Vagina (tissue), 2 donors: ENCODE results near the gene SERINC5. TPM values are rescaled to one million over a fixed set of nuclear protein-coding genes. Genes with fewer than 3 reads are reported as not detected.

Experiments used
- DNase-seq, 2 donors: peaks; one replicate each; pipeline ENCODE4 v3.0.0-alpha.2; 2017; ENCODE audit errors: extremely low spot score in 2 of 2
- H3K27ac ChIP-seq: fragments of 200-600 bp; sonication (generic); one replicate; pipeline ENCODE4 v1.5.1; 2019
- H3K27me3 ChIP-seq: fragments of 200-600 bp; sonication (generic); one replicate; pipeline ENCODE4 v1.5.1; 2019
- H3K36me3 ChIP-seq, 2 donors: fragments of 200-600 bp; sonication (generic); one replicate each; pipeline ENCODE4 v1.5.1; 2017 to 2019
- H3K4me1 ChIP-seq: fragments of 200-600 bp; sonication (generic); one replicate; pipeline ENCODE4 v1.5.1; 2019
- H3K4me3 ChIP-seq, 2 donors: fragments of 200-600 bp; sonication (generic); 1 replicate in 1 of 2; 2 replicates in 1 of 2; pipeline ENCODE4 v1.5.1; 2016 to 2019
- H3K9me3 ChIP-seq: fragments of 200-600 bp; sonication (generic); one replicate; pipeline ENCODE4 v1.5.1; 2019
- CTCF ChIP-seq, 3 experiments: fragments of 450-650 bp in 2 of 3; fragments of 200-600 bp in 1 of 3; sonication (generic) in 1 of 3; IDR thresholded peaks; one replicate each; pipeline ENCODE4 v1.5.1; 2017 to 2019; ENCODE audit warnings: antibody characterized with exemption in 3 of 3, mild to moderate bottlenecking in 2 of 3, moderate library complexity in 2 of 3
- POLR2A ChIP-seq, 2 donors: fragments of 450-650 bp; IDR thresholded peaks; one replicate each; pipeline ENCODE4 v1.6.1; 2017; ENCODE audit warnings: antibody characterized with exemption in 2 of 2, mild to moderate bottlenecking in 2 of 2, moderate library complexity in 2 of 2
- POLR2AphosphoS5 ChIP-seq, 2 donors: sonication (generic); formaldehyde crosslinking; IDR thresholded peaks; one replicate each; pipeline ENCODE4 v1.9.0; 2017; ENCODE audit warnings: antibody characterized with exemption in 2 of 2, mild to moderate bottlenecking in 2 of 2, low read depth in 1 of 2; ENCODE audit not compliant: insufficient read depth in 1 of 2
- intact Hi-C: fragments of 100-400 bp; cut with DNase I; formaldehyde crosslinking; loops from one replicate; pipeline ENCODE4 v1.15.1; 2023
- total RNA-seq: library from RNA; depleted of rRNA; stranded (reverse); fragments of >200 nt; gene quantifications from one replicate; pipeline ENCODE4 v1.2.3, GENCODE V29; 2016

The SERINC5 gene
- total RNA-seq, 1 donor from 2014 or later = 35.6 TPM

- no peak for DNase-seq
- TF ChIP-seq POLR2AphosphoS5 (IDR thresholded peaks at IDR 0.05; ENCODE audit: insufficient read depth in 1 of 2, low read depth in 1 of 2) = no peak
- no peak for TF ChIP-seq CTCF (IDR thresholded peaks at IDR 0.05)
- no peak for TF ChIP-seq POLR2A (IDR thresholded peaks at IDR 0.05)
- intact Hi-C loops = no loop called here
- Histone ChIP-seq H3K27me3 (no peaks in the 10 kb centered on the region), H3K4me1 (no peaks in the 10 kb centered on the region), H3K27ac (no peak overlapping the region), H3K4me3 (no peak overlapping the region), H3K36me3 (no peaks in the 10 kb centered on the region), H3K9me3 (no peaks in the 10 kb centered on the region)
Observed at GRCh38 chr5:80296121-80296520, 40.3 kb upstream of the SERINC5 start.

DNA sequence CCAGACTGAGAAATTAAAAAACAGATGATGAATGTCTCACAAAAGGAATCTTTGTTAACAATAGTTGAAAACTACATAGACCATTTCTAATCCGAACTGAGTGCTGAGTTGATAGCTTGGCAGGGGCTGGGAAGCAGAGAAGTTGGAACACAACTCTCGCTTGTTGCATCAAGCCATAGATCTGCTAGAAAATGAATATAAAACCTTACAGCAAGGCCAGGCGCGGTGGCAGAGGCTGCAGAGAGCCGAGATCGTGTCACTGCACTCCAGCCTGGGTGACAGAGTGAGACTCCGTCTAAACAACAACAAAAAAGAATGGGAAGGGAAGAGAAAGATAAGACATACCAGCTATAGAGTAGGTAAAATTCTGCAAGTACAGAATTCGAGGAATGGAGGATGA is 35.9 kb upstream of the SERINC5 start:
- Histone ChIP-seq H3K27me3 (no peaks in the 10 kb centered on the region), H3K4me3 (no peak overlapping the region), H3K27ac (no peak overlapping the region), H3K4me1 (no peaks in the 10 kb centered on the region), H3K9me3 (no peaks in the 10 kb centered on the region), H3K36me3 (no peaks in the 10 kb centered on the region)
- DNase-seq = no peak
- intact Hi-C loops = no loop called here
- TF ChIP-seq POLR2AphosphoS5 (IDR thresholded peaks at IDR 0.05; ENCODE audit: insufficient read depth in 1 of 2, low read depth in 1 of 2) = no peak
- TF ChIP-seq POLR2A (IDR thresholded peaks at IDR 0.05) = no peak
- no peak for TF ChIP-seq CTCF (IDR thresholded peaks at IDR 0.05)

DNA sequence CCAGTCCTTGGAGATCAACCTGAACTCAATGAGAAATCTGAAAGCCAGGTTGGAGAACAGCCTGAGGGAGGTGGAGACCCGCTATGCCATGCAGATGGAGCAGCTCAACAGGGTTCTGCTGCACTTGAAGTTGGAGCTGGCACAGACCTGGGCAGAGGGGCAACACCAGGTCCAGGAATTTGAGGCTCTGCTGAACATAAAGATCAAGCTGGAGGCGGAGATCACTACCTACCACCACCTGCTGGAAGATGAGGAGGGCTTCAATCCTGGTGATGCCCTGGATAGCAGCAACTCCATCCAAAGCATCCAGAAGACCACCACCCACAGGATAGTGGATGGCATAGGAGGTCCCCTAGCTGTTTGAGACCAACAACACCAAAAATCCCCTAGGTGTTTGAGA is 33.5 kb upstream of the SERINC5 start:
- intact Hi-C loops = no loop called here
- Histone ChIP-seq H3K36me3 (no peaks in the 10 kb centered on the region), H3K4me3 (no peak overlapping the region), H3K9me3 (no peaks in the 10 kb centered on the region), H3K27me3 (no peaks in the 10 kb centered on the region), H3K27ac (no peak overlapping the region), H3K4me1 (no peaks in the 10 kb centered on the region)
- DNase-seq = no peak
- no peak for TF ChIP-seq POLR2A (IDR thresholded peaks at IDR 0.05)
- no peak for TF ChIP-seq POLR2AphosphoS5 (IDR thresholded peaks at IDR 0.05; ENCODE audit: insufficient read depth in 1 of 2, low read depth in 1 of 2)
- TF ChIP-seq CTCF (IDR thresholded peaks at IDR 0.05) = no peak

- intact Hi-C loops = no loop called here
- no peak overlapping the region for H3K27ac ChIP-seq
- H3K4me3 ChIP-seq = no peak overlapping the region
Observed at GRCh38 chr5:80288177-80288576, 32.3 kb upstream of the SERINC5 start.

GRCh38 chr5:80284720-80285119 is 28.9 kb upstream of the SERINC5 start:
- intact Hi-C loops = no loop called here
- H3K36me3 ChIP-seq = no peaks in the 10 kb centered on the region
- H3K27me3 ChIP-seq = no peaks in the 10 kb centered on the region
- no peak overlapping the region for H3K4me3 ChIP-seq
- no peak for TF ChIP-seq CTCF (IDR thresholded peaks at IDR 0.05)
- TF ChIP-seq POLR2AphosphoS5 (IDR thresholded peaks at IDR 0.05; ENCODE audit: insufficient read depth in 1 of 2, low read depth in 1 of 2) = no peak
- TF ChIP-seq POLR2A (IDR thresholded peaks at IDR 0.05) = no peak
- H3K27ac ChIP-seq = no peak overlapping the region
- no peak for DNase-seq
- no peaks in the 10 kb centered on the region for H3K4me1 ChIP-seq
- H3K9me3 ChIP-seq = no peaks in the 10 kb centered on the region

More at GRCh38 chr5:80288177-80288576, 32.3 kb upstream of the SERINC5 start:
- no peak for DNase-seq
- no peaks in the 10 kb centered on the region for H3K9me3 ChIP-seq
- no peak for TF ChIP-seq POLR2A (IDR thresholded peaks at IDR 0.05)
- TF ChIP-seq POLR2AphosphoS5 (IDR thresholded peaks at IDR 0.05; ENCODE audit: insufficient read depth in 1 of 2, low read depth in 1 of 2) = no peak
- no peak for TF ChIP-seq CTCF (IDR thresholded peaks at IDR 0.05)
- no peaks in the 10 kb centered on the region for H3K4me1 ChIP-seq
- H3K36me3 ChIP-seq = no peaks in the 10 kb centered on the region
- H3K27me3 ChIP-seq = no peaks in the 10 kb centered on the region
